Liver (tissue), 9 donors: Measurements from ENCODE around the gene SUPT4H1. TPM values are rescaled to one million over a fixed set of nuclear protein-coding genes. Genes with fewer than 3 reads are reported as not detected.

Source experiments
- DNase-seq: peaks from one replicate; pipeline ENCODE4 v3.0.0-alpha.2; 2017; ENCODE audit warnings: low spot score
- H3K27ac ChIP-seq, 2 donors: one replicate each; pipeline ENCODE4 v1.7.0; 2013; ENCODE audit warnings: inconsistent platforms in 2 of 2, low read length in 2 of 2, control low read depth in 1 of 2, low read depth in 1 of 2, mild to moderate bottlenecking in 1 of 2
- H3K27me3 ChIP-seq, 4 donors: one replicate each; pipeline versions ENCODE4 v1.6.1 to v1.7.0; 2013; ENCODE audit warnings: low read length in 3 of 4, inconsistent platforms in 1 of 4, mild to moderate bottlenecking in 1 of 4, moderate library complexity in 1 of 4; ENCODE audit not compliant: control insufficient read depth in 4 of 4, insufficient read depth in 4 of 4
- H3K36me3 ChIP-seq, 4 donors: one replicate each; pipeline versions ENCODE4 v1.6.1 to v1.7.0; 2013; ENCODE audit warnings: low read length in 3 of 4, mild to moderate bottlenecking in 3 of 4, low read depth in 1 of 4, moderate library complexity in 1 of 4; ENCODE audit not compliant: control insufficient read depth in 4 of 4, insufficient read depth in 3 of 4
- H3K4me1 ChIP-seq, 4 donors: one replicate each; pipeline versions ENCODE4 v1.6.1 to v1.7.0; 2013; ENCODE audit warnings: low read length in 3 of 4, mild to moderate bottlenecking in 3 of 4, moderate library complexity in 1 of 4; ENCODE audit not compliant: control insufficient read depth in 4 of 4, insufficient read depth in 4 of 4
- H3K4me3 ChIP-seq, 3 donors: one replicate each; pipeline versions ENCODE4 v1.6.1 to v1.7.0; 2013; ENCODE audit warnings: low read length in 3 of 3, control low read depth in 1 of 3, low read depth in 1 of 3, mild to moderate bottlenecking in 1 of 3
- H3K9ac ChIP-seq, 2 donors: one replicate each; pipeline ENCODE4 v1.7.0; 2013; ENCODE audit warnings: low read length in 2 of 2, mild to moderate bottlenecking in 2 of 2, moderate library complexity in 2 of 2, control low read depth in 1 of 2, low read depth in 1 of 2
- H3K9me3 ChIP-seq, 4 donors: one replicate each; pipeline versions ENCODE4 v1.6.1 to v1.7.0; 2013; ENCODE audit warnings: low read length in 3 of 4; ENCODE audit not compliant: control insufficient read depth in 4 of 4
- CTCF ChIP-seq: fragments of 150-350 bp; IDR thresholded peaks from 2 replicates; pipeline ENCODE4 v1.5.1; 2017; ENCODE audit warnings: improper control_type of control experiment, low read depth, low read length; ENCODE audit not compliant: missing input control
- EGR1 ChIP-seq, 2 donors: IDR thresholded peaks; 2 replicates each; pipeline ENCODE4 v1.6.1; 2016 to 2018; ENCODE audit warnings: antibody characterized with exemption in 2 of 2, low read depth in 2 of 2
- GABPA ChIP-seq, 2 donors: IDR thresholded peaks in 1 of 2; conservative IDR thresholded peaks in 1 of 2; 2 replicates each; pipeline ENCODE4 v1.6.1; 2016; ENCODE audit warnings: antibody characterized with exemption in 2 of 2, mild to moderate bottlenecking in 1 of 2, moderate library complexity in 1 of 2
- HNF4A ChIP-seq, 2 donors: conservative IDR thresholded peaks; 2 replicates each; pipeline ENCODE4 v1.6.1; 2016; ENCODE audit warnings: antibody characterized with exemption in 2 of 2, mild to moderate bottlenecking in 2 of 2
- HNF4G ChIP-seq: IDR thresholded peaks from 2 replicates; pipeline ENCODE4 v1.6.1; 2016; ENCODE audit warnings: antibody characterized with exemption
- JUND ChIP-seq, 2 donors: IDR thresholded peaks; 2 replicates each; pipeline ENCODE4 v1.6.1; 2016; ENCODE audit warnings: antibody characterized with exemption in 2 of 2
- MAX ChIP-seq: IDR thresholded peaks from 2 replicates; pipeline ENCODE4 v1.6.1; 2016; ENCODE audit warnings: antibody characterized with exemption
- NR2F2 ChIP-seq: IDR thresholded peaks from 2 replicates; pipeline ENCODE4 v1.6.1; 2016; ENCODE audit warnings: antibody characterized with exemption
- RAD21 ChIP-seq, 2 donors: IDR thresholded peaks; 2 replicates each; pipeline ENCODE4 v1.6.1; 2016; ENCODE audit warnings: antibody characterized with exemption in 2 of 2, mild to moderate bottlenecking in 2 of 2
- REST ChIP-seq: IDR thresholded peaks from 2 replicates; pipeline ENCODE4 v1.6.1; 2016; ENCODE audit warnings: antibody characterized with exemption, mild to moderate bottlenecking
- RXRA ChIP-seq, 2 donors: IDR thresholded peaks; 2 replicates each; pipeline ENCODE4 v1.6.1; 2017 to 2018; ENCODE audit warnings: antibody characterized with exemption in 2 of 2, mild to moderate bottlenecking in 1 of 2
- SP1 ChIP-seq: IDR thresholded peaks from 2 replicates; pipeline ENCODE4 v1.6.1; 2018; ENCODE audit warnings: antibody characterized with exemption, mild to moderate bottlenecking
- TAF1 ChIP-seq: conservative IDR thresholded peaks from 2 replicates; pipeline ENCODE4 v1.6.1; 2016; ENCODE audit warnings: antibody characterized with exemption, mild to moderate bottlenecking
- YY1 ChIP-seq: IDR thresholded peaks from 2 replicates; pipeline ENCODE4 v1.6.1; 2016; ENCODE audit warnings: antibody characterized with exemption, mild to moderate bottlenecking
- ZBTB33 ChIP-seq: IDR thresholded peaks from 2 replicates; pipeline ENCODE4 v1.6.1; 2016; ENCODE audit warnings: antibody characterized with exemption
- WGBS: extraction: QIAGEN DNeasy Blood & Tissue Kit; methylation state at CpG from one replicate; pipeline ENCODE4 v1.1.7; 2013; 5-methylcytosine and 5-hydroxymethylcytosine counted together
- polyA plus RNA-seq, 2 donors: library from polyadenylated mRNA; stranded (reverse) in 1 of 2; unstranded in 1 of 2; fragments of 200-250 nt in 1 of 2; fragments of >200 nt in 1 of 2; fragmentation: Nextera tagmentation in 1 of 2; extraction: Ambion mirVana in 1 of 2; gene quantifications; one replicate each; pipeline versions ENCODE4 v1.2.1 to v1.2.3, GENCODE V29; 2013 to 2015
- total RNA-seq, 2 donors: library from RNA; depleted of rRNA; stranded (reverse); fragments of >200 nt; gene quantifications; one replicate each; pipeline ENCODE4 v1.2.3, GENCODE V29; 2014
- donor health status: healthy.
- donor health status: healthy.
- donor health status: healthy.
- donor health status: healthy.
- donor health status: healthy.

The SUPT4H1 gene
- total and polyA plus RNA-seq, 4 donors: 23.3 to 59.1 (median 40.4) TPM

- Histone ChIP-seq H3K27me3 (no peaks in the 10 kb centered on the region), H3K4me1 (peaks cover 9 to 55% (median 39%) of the 10 kb centered on the region in 4 donors), H3K4me3 (no peak overlapping the region), H3K9me3 (no peaks in the 10 kb centered on the region), H3K9ac (peak overlapping the region in 1 of 2 donors; percentile 32), H3K36me3 (no peaks in the 10 kb centered on the region), H3K27ac (peak overlapping the region; percentile 50 to 71)
- DNase-seq: no peak
- 30% methylated on average over 5 of the region's 5 CpGs for WGBS
- TF ChIP-seq NR2F2 (peak; percentile 60), YY1 (peak; percentile 42), RXRA (IDR thresholded peaks at IDR 0.05) (peak; percentile 85 to 91), HNF4G (peak; percentile 76), MAX (peak; percentile 32), REST (peak; percentile 39), TAF1 (no peak), SP1 (peak; percentile 87), CTCF (no peak), ZBTB33 (no peak), GABPA (IDR thresholded peaks at IDR 0.05 in 1 of 2, conservative IDR thresholded peaks at IDR 0.05 in 1 of 2) (peak in 1 of 2 donors; percentile 45), HNF4A (conservative IDR thresholded peaks at IDR 0.05) (peak; percentile 89 to 91), JUND (IDR thresholded peaks at IDR 0.05) (peak; percentile 20 to 54), EGR1 (IDR thresholded peaks at IDR 0.05; ENCODE audit: low read depth in 2 of 2) (no peak), RAD21 (IDR thresholded peaks at IDR 0.05) (peak; percentile 31 to 41)
These were observed 17.4 kb upstream of the SUPT4H1 start for GRCh38 chr17:58369214-58370031.
